AG04450 (cell line): Measurements from ENCODE around the gene FKTN. TPM values are rescaled to one million over a fixed set of nuclear protein-coding genes. Genes with fewer than 3 reads are reported as not detected.
"Not testable (repeated sequence)": the region's sequence is repeated elsewhere in the genome, so short reads cannot be mapped to it uniquely, and the experiment has no call there.

ENCODE experiments used
- CTCF ChIA-PET: fragments of 300-600, 350-600 bp; formaldehyde crosslinking; extraction: SDS; loops from one replicate; lab custom pipeline; 2022; ENCODE audit warnings: antibody characterized with exemption, inconsistent platforms; lab: Charles Lee
- POLR2A ChIA-PET: fragments of 350-600 bp; formaldehyde crosslinking; extraction: SDS; loops from one replicate; lab custom pipeline; 2021; ENCODE audit warnings: antibody characterized with exemption, inconsistent platforms; lab: Yijun Ruan, JAX
- DNase-seq: peaks from one replicate; pipeline ENCODE4 v3.0.0-alpha.2; 2011; ENCODE audit warnings: low read depth, low spot score
- H3K27ac ChIP-seq: one replicate; pipeline ENCODE4 v1.5.1; 2012; ENCODE audit warnings: low read depth, low read length, control low read depth
- H3K27me3 ChIP-seq: one replicate; pipeline ENCODE4 v1.6.0; 2012; ENCODE audit warnings: low read length; ENCODE audit not compliant: control insufficient read depth, insufficient read depth
- H3K4me3 ChIP-seq: 2 replicates; pipeline ENCODE4 v1.5.1; 2011; ENCODE audit warnings: mild to moderate bottlenecking, low read depth, low read length, control low read depth
- H3K9me3 ChIP-seq: 2 replicates; pipeline ENCODE4 v1.5.1; 2012; ENCODE audit warnings: low read length; ENCODE audit not compliant: control insufficient read depth, insufficient read depth
- CTCF ChIP-seq: IDR thresholded peaks from 2 replicates; pipeline ENCODE4 v1.5.1; 2011; ENCODE audit warnings: low read depth, low read length, control low read depth, inconsistent platforms
- polyA minus RNA-seq: library from RNA; depleted of rRNA, polyadenylated mRNA; stranded (reverse); fragments of >200 nt; gene quantifications from 2 replicates; pipeline ENCODE4 v1.2.3, GENCODE V29; 2011; rRNA and poly(A)+ RNA removed
- polyA plus RNA-seq: library from polyadenylated mRNA; depleted of rRNA; stranded (reverse); fragments of >200 nt; gene quantifications from 2 replicates; pipeline ENCODE4 v1.2.3, GENCODE V29; 2011; rRNA removed

FKTN gene
- polyA plus RNA-seq = 17.7 and 24.0 TPM in 2 replicates
- polyA minus RNA-seq = 16.1 and 18.7 TPM in 2 replicates

- Histone ChIP-seq H3K9me3 (peaks cover 9% of the 10 kb centered on the region), H3K27me3 (no peaks in the 10 kb centered on the region), H3K27ac (peak within 1 kb of the TSS; percentile 23), H3K4me3 (peak within 1 kb of the TSS; percentile 94)
- ChIA-PET CTCF (no interaction called here), POLR2A (no interaction called here)
- TF ChIP-seq CTCF = no peak
- peak; percentile 47 for DNase-seq
Measured at GRCh38 chr9:105557804-105558610, at the start of gene FKTN. Gene FKTN, plus strand, starts transcription at chr9:105558131. Its CDS starts 16,902 bp downstream, at chr9:105575033.

DNA sequence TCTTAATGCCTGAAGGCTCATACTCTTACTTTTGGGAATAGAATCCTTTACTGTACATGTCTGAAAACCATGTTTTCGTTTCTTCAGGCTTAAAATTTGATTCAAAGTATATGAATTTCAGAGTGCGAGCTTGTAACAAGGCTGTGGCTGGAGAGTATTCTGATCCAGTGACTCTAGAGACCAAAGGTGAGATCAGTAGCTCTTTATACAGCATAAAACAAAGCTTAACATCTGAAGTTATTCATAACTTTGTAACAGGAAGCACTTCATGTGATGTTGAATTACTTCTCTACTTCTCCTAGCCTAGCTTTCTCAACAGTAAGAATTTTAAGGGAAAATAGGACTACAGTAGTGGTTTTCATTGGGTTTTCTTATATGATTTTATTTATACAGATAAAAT lies 49.4 kb upstream of the FKTN start:
- H3K27me3 ChIP-seq = no peaks in the 10 kb centered on the region
- DNase-seq = no peak
- H3K27ac ChIP-seq = no peak overlapping the region
- H3K4me3 ChIP-seq = no peak overlapping the region
- TF ChIP-seq CTCF = no peak
- POLR2A ChIA-PET = no interaction called here
- H3K9me3 ChIP-seq = no peaks in the 10 kb centered on the region
- CTCF ChIA-PET = no interaction called here

- DNase-seq = peak; percentile 52
- ChIA-PET CTCF (interaction anchor here (0.7 kb wide), 1 partner anchor 761 kb away, joined by 3 read pairs; no protein-coding TSS in a partner anchor), POLR2A (no interaction called here)
- Histone ChIP-seq H3K27ac (peak overlapping the region; percentile 41), H3K27me3 (no peaks in the 10 kb centered on the region), H3K4me3 (no peak overlapping the region), H3K9me3 (no peaks in the 10 kb centered on the region)
- TF ChIP-seq CTCF = no peak
Measured at GRCh38 chr9:105510024-105510423, 47.9 kb upstream of the FKTN start.

GRCh38 chr9:105511446-105511845 lies 46.5 kb upstream of the FKTN start:
- no peak for TF ChIP-seq CTCF

DNA sequence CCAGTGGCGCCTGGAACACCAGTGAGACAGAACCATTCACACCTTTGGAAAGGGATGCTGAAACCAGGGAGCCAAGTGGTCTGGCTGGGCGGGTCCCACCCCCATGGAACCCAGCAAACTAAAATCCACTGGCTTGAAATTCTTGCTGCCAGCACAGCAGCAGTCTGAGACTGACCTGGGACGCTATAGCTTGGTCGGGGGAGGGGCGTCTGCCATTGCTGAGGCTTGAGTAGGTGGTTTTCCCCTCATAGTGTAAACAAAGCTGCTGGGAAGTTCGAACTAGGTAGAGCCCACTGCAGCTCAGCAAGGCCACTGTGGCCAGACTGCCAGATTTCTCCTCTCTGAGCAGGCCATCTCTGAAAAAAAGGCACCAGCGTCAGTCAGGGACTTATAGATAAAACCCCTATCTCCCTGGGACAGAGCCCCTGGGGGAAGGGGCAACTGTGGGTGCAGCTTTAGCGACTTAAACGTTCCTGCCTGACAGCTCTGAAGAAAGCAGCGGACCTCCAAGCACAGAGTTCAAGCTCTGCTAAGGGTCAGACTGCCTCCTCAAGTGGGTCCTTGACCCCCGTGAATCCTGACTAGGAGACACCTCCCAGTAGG lies 42.0 kb upstream of the FKTN start:
- ChIA-PET CTCF (no interaction called here), POLR2A (no interaction called here)
- no peak overlapping the region for H3K27ac ChIP-seq
- no peak for DNase-seq
- no peak for TF ChIP-seq CTCF
- H3K4me3 ChIP-seq = no peak overlapping the region
- H3K27me3 ChIP-seq = no peaks in the 10 kb centered on the region
- H3K9me3 ChIP-seq = no peaks in the 10 kb centered on the region; the same call in 1 of the 2 replicates

More at GRCh38 chr9:105511446-105511845, 46.5 kb upstream of the FKTN start:
- ChIA-PET POLR2A (no interaction called here), CTCF (no interaction called here)
- no peak overlapping the region for H3K4me3 ChIP-seq
- H3K27me3 ChIP-seq = no peaks in the 10 kb centered on the region
- H3K9me3 ChIP-seq = no peaks in the 10 kb centered on the region
- DNase-seq = no peak
- no peak overlapping the region for H3K27ac ChIP-seq

- POLR2A ChIA-PET, CTCF ChIA-PET, DNase-seq, H3K9me3 ChIP-seq, H3K27me3 ChIP-seq, H3K27ac ChIP-seq: not testable (repeated sequence)
- peak overlapping the region; percentile 41; the same call in 1 of the 2 replicates for H3K4me3 ChIP-seq
Measured at GRCh38 chr9:105519710-105520369, 38.1 kb upstream of the FKTN start.

GRCh38 chr9:105520992-105521391 lies 36.9 kb upstream of the FKTN start:
- CTCF ChIA-PET, H3K4me3 ChIP-seq, POLR2A ChIA-PET, H3K27me3 ChIP-seq, H3K27ac ChIP-seq, DNase-seq, H3K9me3 ChIP-seq: not testable (repeated sequence)
